T-cell (primary cell): ENCODE measurements around the gene CNGA2. TPM values are rescaled to one million over a fixed set of nuclear protein-coding genes. Genes with fewer than 3 reads are reported as not detected.

Experiments
- ATAC-seq, 4 experiments: fragments of 200-7000 bp in 3 of 4; fragments of 150-1000 bp in 1 of 4; cut with Tn5 transposase; replicated peaks in 1 of 4; 1 replicate in 3 of 4; 2 replicates in 1 of 4; pipeline ENCODE4 v1.10.0; 2021; ENCODE audit warnings: moderate library complexity in 3 of 4, mild to moderate bottlenecking in 2 of 4, moderate number of reproducible peaks in 1 of 4
- CTCF ChIA-PET, 2 donors: fragments of 300-600 bp; sonication (Branson Sonifier 250); formaldehyde crosslinking; loops; one replicate each; lab custom pipeline; 2022; ENCODE audit warnings: antibody characterized with exemption in 2 of 2; lab: Charles Lee
- POLR2A ChIA-PET, 2 donors: fragments of 300-600 bp; sonication (Branson Sonifier 250); formaldehyde crosslinking; loops; one replicate each; lab custom pipeline; 2022; ENCODE audit warnings: antibody characterized with exemption in 2 of 2; lab: Charles Lee
- DNase-seq, 35 experiments: peaks; one replicate each; pipeline versions ENCODE4 v3.0.0 to v3.0.0-alpha.2; 2013 to 2023
- H3K27ac ChIP-seq: one replicate; pipeline ENCODE4 v1.5.1; 2013; ENCODE audit warnings: low read length
- H3K27me3 ChIP-seq, 2 experiments: replicated peaks in 1 of 2; 1 replicate in 1 of 2; 2 replicates in 1 of 2; pipeline versions ENCODE4 v1.6.1 to v1.7.0; 2013; ENCODE audit warnings: low read length in 1 of 2, mixed read lengths in 1 of 2; ENCODE audit not compliant: control insufficient read depth in 2 of 2, insufficient read depth in 2 of 2; ENCODE audit errors: extremely low read depth in 1 of 2
- H3K36me3 ChIP-seq, 2 donors: 1 replicate in 1 of 2; 2 replicates in 1 of 2; pipeline versions ENCODE4 v1.6.1 to v1.7.0; 2013; ENCODE audit warnings: low read length in 1 of 2; ENCODE audit not compliant: control insufficient read depth in 2 of 2, insufficient read depth in 1 of 2; ENCODE audit errors: extremely low read depth in 1 of 2
- H3K4me1 ChIP-seq, 2 experiments: 1 replicate in 1 of 2; 2 replicates in 1 of 2; pipeline versions ENCODE4 v1.6.1 to v1.7.0; 2013; ENCODE audit warnings: low read length in 2 of 2, mixed read lengths in 1 of 2; ENCODE audit not compliant: insufficient read depth in 2 of 2, control insufficient read depth in 1 of 2; ENCODE audit errors: extremely low read depth in 1 of 2
- H3K4me3 ChIP-seq, 2 donors: 1 replicate in 1 of 2; 2 replicates in 1 of 2; pipeline versions ENCODE4 v1.5.1 to v1.7.0; 2013; ENCODE audit warnings: mild to moderate bottlenecking in 2 of 2, low read length in 1 of 2, moderate library complexity in 1 of 2; ENCODE audit not compliant: control insufficient read depth in 1 of 2; ENCODE audit errors: extremely low read depth in 1 of 2
- H3K9me3 ChIP-seq: 2 replicates; pipeline ENCODE4 v1.7.0; 2013
- H3K27ac Mint-ChIP-seq, 2 donors: one replicate each; pipeline ENCODE4 v1.8.0; 2020 to 2021; ENCODE audit warnings: mild to moderate bottlenecking in 2 of 2, mixed read lengths in 2 of 2
- H3K27me3 Mint-ChIP-seq, 2 donors: one replicate each; pipeline ENCODE4 v1.8.0; 2021 to 2022; ENCODE audit warnings: mixed read lengths in 2 of 2
- H3K36me3 Mint-ChIP-seq: one replicate; pipeline ENCODE4 v1.8.0; 2021; ENCODE audit warnings: mixed read lengths
- H3K4me1 Mint-ChIP-seq, 3 donors: one replicate each; pipeline ENCODE4 v1.8.0; 2020 to 2022; ENCODE audit warnings: mixed read lengths in 3 of 3, mild to moderate bottlenecking in 1 of 3
- H3K4me3 Mint-ChIP-seq, 3 donors: one replicate each; pipeline ENCODE4 v1.8.0; 2020 to 2022; ENCODE audit warnings: mild to moderate bottlenecking in 3 of 3, mixed read lengths in 3 of 3, moderate library complexity in 3 of 3
- H3K9me3 Mint-ChIP-seq, 3 donors: one replicate each; pipeline ENCODE4 v1.8.0; 2020 to 2022; ENCODE audit warnings: mixed read lengths in 3 of 3
- WGBS: methylation state at CpG from one replicate; pipeline ENCODE4 v1.1.5; 2013; ENCODE audit warnings: missing lambda C conversion rate; ENCODE audit not compliant: insufficient coverage; 5-methylcytosine and 5-hydroxymethylcytosine counted together
- total RNA-seq, 35 experiments: library from RNA in 6 of 35; stranded (reverse) in 6 of 35; fragments of 120-200 nt in 1 of 35; gene quantifications; one replicate each; pipeline versions ENCODE4 v1.2.1 to v1.2.4 and lab custom pipeline; 2013 to 2026

CNGA2 gene
- total RNA-seq, 5 donors from 2014 or later (not counting 1 experiment from before 2014, with no cell fraction given) = not detected

GRCh38 chrX:151715752-151716151 lies 18.8 kb upstream of the CNGA2 start, which contains the start of gene FATE1:
TSS of gene FATE1 (plus strand) at chrX:151716035. CDS start at chrX:151716120, 85 bp downstream.
- ATAC-seq (no peak), DNase-seq (no peak)
- no peaks in the 10 kb centered on the region for H3K36me3 Mint-ChIP-seq
- H3K27ac Mint-ChIP-seq = no peak within 1 kb of the TSS
- Histone ChIP-seq H3K36me3 (no peaks in the 10 kb centered on the region), H3K4me1 (no peaks in the 10 kb centered on the region), H3K4me3 (no peak within 1 kb of the TSS), H3K27me3 (peaks cover 0 to 2% of the 10 kb centered on the region in 2 experiments), H3K27ac (no peak within 1 kb of the TSS), H3K9me3 (no peaks in the 10 kb centered on the region)
- CTCF ChIA-PET = no interaction called here
- no CpG with 5 or more reads among the region's 3 CpGs for WGBS
- peaks cover 0 to 25% of the 10 kb centered on the region in 2 donors for H3K27me3 Mint-ChIP-seq
- POLR2A ChIA-PET = no interaction called here
- no peak within 1 kb of the TSS for H3K4me3 Mint-ChIP-seq
- no peaks in the 10 kb centered on the region for H3K4me1 Mint-ChIP-seq
- no peaks in the 10 kb centered on the region for H3K9me3 Mint-ChIP-seq

GRCh38 chrX:151722241-151722846 lies 12.2 kb upstream of the CNGA2 start:
- Histone ChIP-seq H3K27ac (no peak overlapping the region), H3K9me3 (no peaks in the 10 kb centered on the region), H3K27me3 (no peaks in the 10 kb centered on the region), H3K4me3 (no peak overlapping the region), H3K36me3 (no peaks in the 10 kb centered on the region), H3K4me1 (no peaks in the 10 kb centered on the region)
- Mint-ChIP-seq H3K4me1 (no peaks in the 10 kb centered on the region), H3K4me3 (no peak overlapping the region), H3K36me3 (no peaks in the 10 kb centered on the region), H3K27me3 (peaks cover 0 to 14% of the 10 kb centered on the region in 2 donors), H3K9me3 (no peaks in the 10 kb centered on the region), H3K27ac (no peak overlapping the region)
- WGBS = 89% methylated on average over 10 of the region's 24 CpGs
- CTCF ChIA-PET = no interaction called here
- DNase-seq (peak in 1 of 35 experiments; percentile 1), ATAC-seq (no peak)
- POLR2A ChIA-PET = no interaction called here

DNA sequence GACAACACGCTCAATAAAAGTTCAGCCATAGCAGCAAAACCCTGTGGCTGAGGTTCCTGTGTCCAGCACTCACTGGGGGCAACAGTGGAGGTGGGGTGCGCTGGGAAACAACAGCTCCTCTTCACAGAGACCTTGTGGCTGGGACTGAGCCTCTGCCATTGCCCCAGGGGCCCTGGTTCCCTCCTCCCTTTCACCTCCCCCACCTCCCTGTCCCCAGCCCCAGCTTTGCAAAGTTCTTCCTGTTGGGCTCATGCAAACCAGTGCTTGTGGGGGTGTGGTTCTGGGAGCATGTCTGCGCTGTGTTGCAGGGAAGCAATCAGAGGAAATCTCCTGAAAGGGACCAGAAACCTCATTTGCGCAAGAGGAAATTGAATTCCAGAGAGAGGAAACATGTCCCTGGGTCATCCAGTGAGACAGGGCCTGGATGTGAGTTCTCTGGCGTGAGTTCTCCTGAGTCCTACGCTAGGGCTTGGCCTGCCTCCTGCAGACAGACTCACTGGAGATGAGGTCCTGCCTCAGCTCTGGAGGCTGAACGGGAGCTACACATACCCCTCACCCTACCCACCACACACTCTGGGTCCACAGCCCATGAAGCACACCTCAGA lies 11.3 kb upstream of the CNGA2 start:
- H3K27ac ChIP-seq = no peak overlapping the region
- ATAC-seq (no peak), DNase-seq (no peak)
- Mint-ChIP-seq H3K27ac (no peak overlapping the region), H3K9me3 (no peaks in the 10 kb centered on the region), H3K4me3 (no peak overlapping the region), H3K27me3 (peaks cover 0 to 12% of the 10 kb centered on the region in 2 donors), H3K36me3 (no peaks in the 10 kb centered on the region), H3K4me1 (no peaks in the 10 kb centered on the region)
- H3K27me3 ChIP-seq = no peaks in the 10 kb centered on the region
- no peak overlapping the region for H3K4me3 ChIP-seq
- H3K9me3 ChIP-seq = no peaks in the 10 kb centered on the region
- H3K36me3 ChIP-seq = no peaks in the 10 kb centered on the region
- ChIA-PET CTCF (no interaction called here), POLR2A (no interaction called here)
- no CpG with 5 or more reads among the region's 7 CpGs for WGBS
- no peaks in the 10 kb centered on the region for H3K4me1 ChIP-seq

GRCh38 chrX:151724563-151725337 lies 9.8 kb upstream of the CNGA2 start:
- no peaks in the 10 kb centered on the region for H3K4me1 ChIP-seq
- H3K4me3 ChIP-seq = no peak overlapping the region
- no peaks in the 10 kb centered on the region for H3K9me3 Mint-ChIP-seq
- H3K9me3 ChIP-seq = no peaks in the 10 kb centered on the region
- DNase-seq (no peak), ATAC-seq (no peak)
- H3K27me3 Mint-ChIP-seq = peaks cover 0 to 18% of the 10 kb centered on the region in 2 donors
- H3K4me1 Mint-ChIP-seq = no peaks in the 10 kb centered on the region
- 100% methylated on average over 2 of the region's 7 CpGs for WGBS
- ChIA-PET CTCF (no interaction called here), POLR2A (no interaction called here)
- no peaks in the 10 kb centered on the region for H3K36me3 ChIP-seq
- no peaks in the 10 kb centered on the region for H3K36me3 Mint-ChIP-seq
- no peak overlapping the region for H3K27ac ChIP-seq
- H3K27ac Mint-ChIP-seq = no peak overlapping the region
- peaks cover 0 to 6% of the 10 kb centered on the region in 2 experiments for H3K27me3 ChIP-seq
- no peak overlapping the region for H3K4me3 Mint-ChIP-seq

GRCh38 chrX:151725338-151725614 lies 9.3 kb upstream of the CNGA2 start:
- H3K9me3 Mint-ChIP-seq = no peaks in the 10 kb centered on the region
- no peaks in the 10 kb centered on the region for H3K36me3 Mint-ChIP-seq
- Histone ChIP-seq H3K4me1 (no peaks in the 10 kb centered on the region), H3K36me3 (no peaks in the 10 kb centered on the region), H3K27ac (no peak overlapping the region), H3K9me3 (no peaks in the 10 kb centered on the region), H3K27me3 (peaks cover 0 to 6% of the 10 kb centered on the region in 2 experiments), H3K4me3 (no peak overlapping the region)
- ATAC-seq = no peak
- H3K27me3 Mint-ChIP-seq = peaks cover 0 to 19% of the 10 kb centered on the region in 2 donors
- DNase-seq = no peak
- POLR2A ChIA-PET = no interaction called here
- no peak overlapping the region for H3K4me3 Mint-ChIP-seq
- no peak overlapping the region for H3K27ac Mint-ChIP-seq
- no CpG with 5 or more reads among the region's 1 CpG for WGBS
- no peaks in the 10 kb centered on the region for H3K4me1 Mint-ChIP-seq
- CTCF ChIA-PET = no interaction called here

GRCh38 chrX:151726751-151727150 lies 7.8 kb upstream of the CNGA2 start:
- Histone ChIP-seq H3K4me1 (no peaks in the 10 kb centered on the region), H3K36me3 (no peaks in the 10 kb centered on the region), H3K27ac (no peak overlapping the region), H3K27me3 (peaks cover 0 to 6% of the 10 kb centered on the region in 2 experiments), H3K9me3 (no peaks in the 10 kb centered on the region), H3K4me3 (no peak overlapping the region)
- peaks cover 0 to 18% of the 10 kb centered on the region in 2 donors for H3K27me3 Mint-ChIP-seq
- H3K4me3 Mint-ChIP-seq = no peak overlapping the region
- no peak overlapping the region for H3K27ac Mint-ChIP-seq
- no peaks in the 10 kb centered on the region for H3K4me1 Mint-ChIP-seq
- WGBS = 20% methylated on average over 2 of the region's 5 CpGs
- ATAC-seq (no peak), DNase-seq (no peak)
- no peaks in the 10 kb centered on the region for H3K9me3 Mint-ChIP-seq
- H3K36me3 Mint-ChIP-seq = no peaks in the 10 kb centered on the region
- POLR2A ChIA-PET = no interaction called here
- CTCF ChIA-PET = no interaction called here
